OCI-M1 (cell line): ENCODE measurements around the gene HOXD8.

Source experiments
- DNase-seq: peaks from one replicate; lab custom pipeline; 2025; lab: John Stamatoyannopoulos, UW

The HOXD8 gene

GRCh38 chr2:176091329-176092258 lies 37.9 kb upstream of the HOXD8 start:
- DNase-seq: no peak

GRCh38 chr2:176092270-176093144 lies 37.0 kb upstream of the HOXD8 start, which contains the start of gene HOXD13:
Gene HOXD13, plus strand, starts transcription at chr2:176092721. Its CDS starts 170 bp downstream, at chr2:176092891.
- no peak for DNase-seq

GRCh38 chr2:176093145-176093897 lies 36.2 kb upstream of the HOXD8 start:
- DNase-seq: no peak

GRCh38 chr2:176093898-176094249 lies 35.6 kb upstream of the HOXD8 start:
- DNase-seq: no peak

GRCh38 chr2:176094349-176094748 lies 35.2 kb upstream of the HOXD8 start:
- no peak for DNase-seq

GRCh38 chr2:176095421-176095820 lies 34.1 kb upstream of the HOXD8 start:
- DNase-seq: no peak

GRCh38 chr2:176096243-176096985 lies 33.1 kb upstream of the HOXD8 start:
- DNase-seq: peak; percentile 93

- peak; percentile 94 for DNase-seq
Measured at GRCh38 chr2:176096986-176097819, 32.3 kb upstream of the HOXD8 start.

- DNase-seq: no peak
Measured at GRCh38 chr2:176097820-176098365, 31.6 kb upstream of the HOXD8 start.

- no peak for DNase-seq
Measured at GRCh38 chr2:176098366-176099158, 30.9 kb upstream of the HOXD8 start.

GRCh38 chr2:176099159-176099727 lies 30.3 kb upstream of the HOXD8 start:
- DNase-seq: no peak

- DNase-seq: no peak
Measured at GRCh38 chr2:176099728-176100546, 29.6 kb upstream of the HOXD8 start, which contains the start of gene HOXD12. Gene HOXD12, plus strand, starts transcription at chr2:176099795. Its CDS starts 7 bp downstream, at chr2:176099802.

GRCh38 chr2:176100547-176101140 lies 28.9 kb upstream of the HOXD8 start:
- DNase-seq: no peak

GRCh38 chr2:176101216-176101830 lies 28.2 kb upstream of the HOXD8 start:
- no peak for DNase-seq

- no peak for DNase-seq
Measured at GRCh38 chr2:176101842-176102241, 27.7 kb upstream of the HOXD8 start.

- DNase-seq: no peak
Measured at GRCh38 chr2:176102309-176102866, 27.1 kb upstream of the HOXD8 start.

GRCh38 chr2:176103194-176103593 lies 26.3 kb upstream of the HOXD8 start:
- no peak for DNase-seq
